Stimulated activated CD8-positive, alpha-beta memory T cell treated with anti-CD3 and anti-CD28 coated beads, Interleukin-7, amount 100 ng/mL, for 4 hours (primary cell): ENCODE measurements around the gene TSC22D4.
A peak's percentile ranks its signal among the peaks of the same experiment; 100 is the strongest.
"Not testable (repeated sequence)": the region's sequence is repeated elsewhere in the genome, so short reads cannot be mapped to it uniquely, and the experiment has no call there.

ENCODE experiments used
- DNase-seq, 2 donors: peaks; one replicate each; pipeline ENCODE4 v3.0.0-alpha.2; 2020; ENCODE audit warnings: low read depth in 2 of 2

TSC22D4 gene

GRCh38 chr7:100472854-100473499 lies 6.0 kb downstream of the TSC22D4 start:
- no peak for DNase-seq

- no peak for DNase-seq
These were observed 6.7 kb downstream of the TSC22D4 start for GRCh38 chr7:100472121-100472851.

- no peak for DNase-seq
These were observed 8.0 kb downstream of the TSC22D4 start for GRCh38 chr7:100471021-100471420.

- DNase-seq, result peak; percentile 57 to 66
These were observed 9.6 kb downstream of the TSC22D4 start for GRCh38 chr7:100469227-100470044.

- DNase-seq, result no peak
These were observed 11.2 kb downstream of the TSC22D4 start for GRCh38 chr7:100467638-100468373.

- DNase-seq, result no peak
These were observed 12.1 kb downstream of the TSC22D4 start for GRCh38 chr7:100466653-100467605.

GRCh38 chr7:100465702-100466311 lies 13.2 kb downstream of the TSC22D4 start:
- DNase-seq, result no peak

GRCh38 chr7:100465299-100465698 lies 13.7 kb downstream of the TSC22D4 start:
- DNase-seq, result no peak

DNA sequence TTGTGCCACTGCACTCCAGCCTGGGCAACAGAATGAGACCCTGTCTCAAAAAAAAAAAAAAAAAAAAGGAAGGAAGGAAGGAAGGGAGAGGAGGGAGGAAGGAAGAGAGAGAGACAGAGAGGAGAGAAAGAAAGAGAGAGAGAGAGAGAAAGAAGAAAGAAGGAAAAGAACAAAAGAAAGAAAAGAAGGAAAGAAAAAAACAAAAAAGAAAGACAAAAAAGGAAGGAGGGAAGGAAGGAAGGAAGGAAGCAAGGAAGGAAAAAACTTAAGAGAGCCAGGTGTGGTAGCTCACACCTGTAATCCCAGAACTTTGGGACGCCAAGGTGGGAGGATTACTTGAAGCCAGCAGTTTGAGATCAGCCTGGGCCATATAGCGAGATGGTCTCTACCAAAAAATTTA lies 14.2 kb downstream of the TSC22D4 start:
- DNase-seq, result no peak

DNA sequence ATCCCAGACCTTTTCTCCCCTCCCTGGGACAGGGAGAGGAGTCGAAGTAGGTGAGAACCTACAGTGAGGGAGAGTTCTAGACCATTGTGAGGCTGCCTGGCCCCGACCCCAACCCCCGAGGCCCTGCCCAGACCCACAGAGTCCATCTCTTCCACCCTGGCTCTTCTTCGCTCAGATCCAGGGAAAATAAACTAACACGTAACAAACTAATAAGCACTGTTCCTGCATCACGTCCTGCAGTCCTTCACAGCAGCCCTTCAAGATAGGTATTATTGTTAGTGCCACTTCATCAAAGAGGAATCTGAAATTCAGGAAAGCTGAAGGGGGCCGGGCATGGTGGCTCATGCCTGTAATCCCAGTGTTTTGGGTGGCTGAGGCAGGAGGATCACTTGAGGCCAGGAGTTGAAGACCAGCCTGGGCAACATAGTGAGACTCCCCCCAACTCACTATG lies 14.8 kb downstream of the TSC22D4 start, which contains the start of gene SPACDR:
SPACDR (minus strand) TSS at position 51 of the 451 bp plus-strand sequence. CDS start 235 bp downstream, outside the sequence.
- no peak for DNase-seq

DNA sequence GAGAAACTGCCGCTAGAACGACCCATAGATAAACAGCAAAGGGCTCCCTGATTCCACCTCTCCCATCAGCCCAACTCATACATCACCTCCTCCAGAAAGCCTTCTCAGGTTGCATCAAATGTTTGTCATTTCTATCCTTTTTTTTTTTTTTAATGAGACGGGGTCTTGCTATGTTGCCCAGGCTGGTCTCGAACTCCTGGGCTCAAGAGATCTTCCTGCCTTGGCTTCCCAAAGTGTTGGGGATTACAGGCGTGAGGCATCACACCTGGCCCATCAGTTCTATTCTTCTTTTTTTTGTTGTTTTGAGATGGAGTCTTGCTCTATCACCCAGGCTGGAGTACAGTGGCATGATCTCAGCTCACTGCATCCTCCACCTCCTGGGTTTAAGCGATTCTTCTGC lies 22.0 kb downstream of the TSC22D4 start:
- no peak for DNase-seq

DNA sequence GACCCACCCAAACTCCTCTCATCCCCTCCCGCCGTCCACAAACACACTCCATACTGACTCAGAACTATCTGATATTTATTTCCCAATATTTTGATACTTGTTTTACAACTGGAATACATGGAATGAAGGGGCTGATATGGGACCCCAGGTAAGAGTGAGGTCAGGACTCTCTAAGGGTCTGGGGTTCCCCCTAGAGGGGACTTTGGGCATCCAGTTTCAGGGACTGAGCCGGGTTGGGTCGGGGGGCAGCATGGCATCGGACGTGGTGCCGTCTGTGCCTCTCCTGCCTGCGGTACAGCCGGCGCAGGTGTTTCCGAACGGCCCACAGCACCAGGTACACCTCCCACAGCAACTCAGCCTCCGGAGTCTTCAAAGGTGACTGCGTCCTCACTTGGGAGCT lies 22.5 kb downstream of the TSC22D4 start:
- DNase-seq, result no peak

- no peak for DNase-seq
These were observed 23.8 kb downstream of the TSC22D4 start for GRCh38 chr7:100455206-100455605.

GRCh38 chr7:100453854-100454253 lies 25.2 kb downstream of the TSC22D4 start:
- DNase-seq, result not testable (repeated sequence)

- no peak for DNase-seq
These were observed 26.5 kb downstream of the TSC22D4 start for GRCh38 chr7:100452513-100452912.

DNA sequence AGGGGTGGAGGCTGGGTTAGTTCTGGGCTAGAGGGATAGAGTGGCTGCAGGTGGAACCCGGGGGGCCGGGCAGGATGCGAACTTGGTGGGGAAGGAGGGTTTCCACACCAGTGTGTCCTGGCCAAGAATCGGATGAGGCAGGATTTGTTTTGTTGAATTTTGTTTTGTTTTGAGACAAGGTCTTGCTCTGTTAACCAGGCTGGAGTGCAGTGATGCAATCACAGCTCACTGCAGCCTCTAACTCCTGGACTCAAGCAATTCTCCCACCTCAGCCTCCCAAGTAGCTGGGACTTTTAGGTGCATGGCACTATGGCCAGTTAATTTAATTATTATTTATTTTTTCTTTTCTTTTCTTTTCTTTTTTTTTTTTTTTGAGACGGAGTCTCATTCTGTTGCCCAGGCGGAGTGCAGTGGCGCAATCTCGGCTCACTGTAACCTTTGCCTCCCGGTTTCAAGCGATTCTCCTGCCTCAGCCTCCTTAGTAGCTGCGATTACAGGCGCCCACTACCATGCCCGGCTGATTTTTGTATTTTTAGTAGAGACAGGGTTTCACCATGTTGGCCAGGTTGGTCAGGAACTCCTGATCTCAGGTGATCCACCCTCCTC lies 29.7 kb downstream of the TSC22D4 start:
- no peak for DNase-seq

GRCh38 chr7:100447363-100447762 lies 31.7 kb downstream of the TSC22D4 start:
- DNase-seq, result not testable (repeated sequence)

DNA sequence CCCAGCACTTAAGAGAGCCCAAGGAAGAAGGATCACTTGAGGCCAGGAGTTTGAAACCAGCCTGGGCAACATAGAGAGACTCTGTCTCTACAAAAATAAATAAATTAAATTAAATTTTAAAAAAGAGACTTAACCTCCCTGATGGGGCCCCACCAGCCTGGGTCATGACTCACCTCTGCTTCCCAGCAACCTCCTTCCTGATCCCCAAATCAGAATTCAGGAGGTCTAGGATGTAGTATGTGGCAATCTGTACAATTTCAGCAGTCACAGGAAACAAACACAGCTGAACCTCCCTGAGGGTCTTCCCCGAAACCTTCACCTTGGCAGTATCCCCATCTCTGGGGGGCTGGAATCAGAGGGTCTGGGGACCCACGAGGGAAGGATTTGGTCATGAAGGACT lies 33.0 kb downstream of the TSC22D4 start:
- no peak for DNase-seq
